GM12801 (cell line): ENCODE data around the gene FKBP2.

Experiments used
- TF ChIP-seq, protein P1 (sequence below): IDR thresholded peaks from one replicate; pipeline ENCODE4 v1.5.1; 2011; ENCODE audit warnings: control low read depth; ENCODE audit not compliant: insufficient read length; ENCODE audit errors: extremely low read depth

Gene FKBP2

DNA sequence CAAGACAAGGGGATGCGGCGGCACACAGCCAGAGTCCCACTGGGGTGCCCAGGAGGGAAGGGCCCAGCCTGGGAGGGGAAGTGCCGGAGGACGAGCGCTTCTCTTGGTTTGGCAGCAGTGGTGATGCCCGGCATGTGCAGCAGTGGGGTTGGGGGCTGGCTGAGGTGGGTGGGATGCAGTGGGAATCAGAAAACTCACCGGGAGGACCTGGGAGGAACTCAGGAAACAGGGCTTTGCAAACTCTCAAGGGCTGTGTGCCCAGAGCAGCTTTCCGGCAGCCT, 31.4 kb upstream of the FKBP2 start:
- TF ChIP-seq, protein P1, sequence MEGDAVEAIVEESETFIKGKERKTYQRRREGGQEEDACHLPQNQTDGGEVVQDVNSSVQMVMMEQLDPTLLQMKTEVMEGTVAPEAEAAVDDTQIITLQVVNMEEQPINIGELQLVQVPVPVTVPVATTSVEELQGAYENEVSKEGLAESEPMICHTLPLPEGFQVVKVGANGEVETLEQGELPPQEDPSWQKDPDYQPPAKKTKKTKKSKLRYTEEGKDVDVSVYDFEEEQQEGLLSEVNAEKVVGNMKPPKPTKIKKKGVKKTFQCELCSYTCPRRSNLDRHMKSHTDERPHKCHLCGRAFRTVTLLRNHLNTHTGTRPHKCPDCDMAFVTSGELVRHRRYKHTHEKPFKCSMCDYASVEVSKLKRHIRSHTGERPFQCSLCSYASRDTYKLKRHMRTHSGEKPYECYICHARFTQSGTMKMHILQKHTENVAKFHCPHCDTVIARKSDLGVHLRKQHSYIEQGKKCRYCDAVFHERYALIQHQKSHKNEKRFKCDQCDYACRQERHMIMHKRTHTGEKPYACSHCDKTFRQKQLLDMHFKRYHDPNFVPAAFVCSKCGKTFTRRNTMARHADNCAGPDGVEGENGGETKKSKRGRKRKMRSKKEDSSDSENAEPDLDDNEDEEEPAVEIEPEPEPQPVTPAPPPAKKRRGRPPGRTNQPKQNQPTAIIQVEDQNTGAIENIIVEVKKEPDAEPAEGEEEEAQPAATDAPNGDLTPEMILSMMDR: no peak

DNA sequence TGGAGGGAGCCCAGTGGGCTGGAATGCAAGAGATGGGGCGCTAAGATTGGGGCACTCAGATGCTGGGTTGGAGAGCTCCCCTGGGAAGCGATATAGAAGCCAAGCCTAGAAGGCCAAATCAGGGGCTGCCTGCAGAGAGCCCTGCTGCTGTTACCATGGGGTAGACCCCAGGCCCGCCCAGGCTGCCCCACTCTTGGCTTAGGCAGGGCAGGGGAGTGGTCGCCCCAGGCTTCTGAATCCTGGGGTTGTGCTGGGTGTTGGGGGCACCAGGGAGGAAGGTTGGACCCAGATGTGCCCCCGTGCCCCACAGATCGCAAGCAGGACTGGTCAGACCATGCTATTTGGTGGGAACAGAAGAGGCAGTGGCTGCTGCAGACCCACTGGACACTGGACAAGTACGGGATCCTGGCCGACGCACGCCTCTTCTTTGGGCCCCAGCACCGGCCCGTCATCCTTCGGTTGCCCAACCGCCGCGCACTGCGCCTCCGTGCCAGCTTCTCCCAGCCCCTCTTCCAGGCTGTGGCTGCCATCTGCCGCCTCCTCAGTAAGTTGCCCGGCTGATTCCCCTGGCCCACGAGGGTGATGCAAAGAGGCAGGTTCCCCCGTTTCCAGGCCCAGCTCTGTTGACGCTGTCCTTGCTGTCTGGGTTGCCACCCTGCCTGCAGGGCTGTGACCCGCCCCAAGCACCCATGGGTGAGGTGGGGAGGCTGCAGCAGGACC, 30.4 kb upstream of the FKBP2 start:
- TF ChIP-seq, protein P1: no peak

GRCh38 chr11:64211181-64211872, 29.6 kb upstream of the FKBP2 start:
- TF ChIP-seq, protein P1: no peak

- TF ChIP-seq, protein P1: no peak
These were observed 24.0 kb upstream of the FKBP2 start for GRCh38 chr11:64216879-64217278.

- TF ChIP-seq, protein P1: no peak
These were observed 22.1 kb upstream of the FKBP2 start for GRCh38 chr11:64218628-64219353.

- TF ChIP-seq, protein P1: no peak
These were observed 21.6 kb upstream of the FKBP2 start for GRCh38 chr11:64219354-64219684.

- TF ChIP-seq, protein P1: no peak
These were observed 21.1 kb upstream of the FKBP2 start for GRCh38 chr11:64219755-64220154.
